SK-N-SH (cell line): Measurements from ENCODE around the gene CTAGE9. TPM values are rescaled to one million over a fixed set of nuclear protein-coding genes. Genes with fewer than 3 reads are reported as not detected.

Experiments used
- CTCF ChIA-PET: fragments of 300-600, 350-600 bp; formaldehyde crosslinking; extraction: SDS; loops from one replicate; lab custom pipeline; 2021; lab: Yijun Ruan, JAX
- POLR2A ChIA-PET: fragments of 350-600 bp; sonication (Branson Sonifier 250); formaldehyde crosslinking; extraction: SDS; loops from one replicate; lab custom pipeline; 2020; ENCODE audit warnings: antibody characterized with exemption, inconsistent platforms; lab: Yijun Ruan, JAX
- DNase-seq: peaks from one replicate; pipeline ENCODE4 v3.0.0; 2012
- H2AFZ ChIP-seq: fragments of 200-600 bp; sonication (generic); 2 replicates; pipeline ENCODE4 v1.8.1; 2016; ENCODE audit warnings: antibody characterized with exemption, mild to moderate bottlenecking, low read depth
- H3F3A ChIP-seq: fragments of 200-600 bp; sonication (generic); replicated peaks from 2 replicates; pipeline ENCODE3; 2016; ENCODE audit warnings: antibody characterized with exemption, mild to moderate bottlenecking; ENCODE audit not compliant: insufficient read depth
- H3K27ac ChIP-seq, 2 experiments: fragments of 200-500 bp in 1 of 2; fragments of 200-600 bp in 1 of 2; sonication (Bioruptor generic) in 1 of 2; sonication (generic), shearing (Covaris generic) in 1 of 2; 2 replicates each; pipeline versions ENCODE4 v1.5.1 to v1.6.1; 2014 to 2016; ENCODE audit warnings: low read depth in 2 of 2, inconsistent platforms in 1 of 2, low read length in 1 of 2, mild to moderate bottlenecking in 1 of 2, mixed read lengths in 1 of 2
- H3K27me3 ChIP-seq: fragments of 200-600 bp; sonication (generic), shearing (Covaris generic); 2 replicates; pipeline ENCODE4 v1.6.1; 2016; ENCODE audit warnings: mixed run types; ENCODE audit not compliant: insufficient read depth
- H3K36me3 ChIP-seq, 2 experiments: fragments of 200-500 bp in 1 of 2; fragments of 200-600 bp in 1 of 2; sonication (Bioruptor generic) in 1 of 2; sonication (generic) in 1 of 2; replicated peaks in 1 of 2; 2 replicates each; pipeline versions ENCODE3 to v1.5.1; 2014 to 2016; ENCODE audit warnings: low read length in 1 of 2, mild to moderate bottlenecking in 1 of 2; ENCODE audit not compliant: insufficient read depth in 2 of 2, control insufficient read depth in 1 of 2
- H3K4me1 ChIP-seq, 2 experiments: fragments of 200-500 bp in 1 of 2; fragments of 200-600 bp in 1 of 2; sonication (Bioruptor generic) in 1 of 2; sonication (generic), shearing (Covaris generic) in 1 of 2; 2 replicates each; pipeline versions ENCODE4 v1.5.1 to v1.6.1; 2014 to 2016; ENCODE audit warnings: low read depth in 1 of 2, low read length in 1 of 2, mixed run types in 1 of 2; ENCODE audit not compliant: insufficient read depth in 2 of 2, control insufficient read depth in 1 of 2
- H3K4me2 ChIP-seq: fragments of 200-600 bp; sonication (generic), shearing (Covaris generic); 2 replicates; pipeline ENCODE4 v1.6.1; 2017; ENCODE audit warnings: mixed run types
- H3K4me3 ChIP-seq, 2 experiments: fragments of 200-500 bp in 1 of 2; fragments of 200-600 bp in 1 of 2; sonication (Bioruptor generic) in 1 of 2; sonication (generic), shearing (Covaris generic) in 1 of 2; 2 replicates each; pipeline versions ENCODE4 v1.5.1 to v1.8.1; 2014 to 2016; ENCODE audit warnings: low read depth in 2 of 2, inconsistent platforms in 1 of 2, low read length in 1 of 2, mild to moderate bottlenecking in 1 of 2, mixed read lengths in 1 of 2, moderate library complexity in 1 of 2
- H3K79me2 ChIP-seq: fragments of 200-600 bp; sonication (generic); 2 replicates; pipeline ENCODE4 v1.8.1; 2017; ENCODE audit warnings: mild to moderate bottlenecking; ENCODE audit not compliant: insufficient read depth
- H3K9ac ChIP-seq: fragments of 200-600 bp; sonication (generic); 2 replicates; pipeline ENCODE4 v1.6.1; 2017; ENCODE audit warnings: mixed run types
- H3K9me2 ChIP-seq: fragments of 200-600 bp; sonication (generic); 2 replicates; pipeline ENCODE4 v1.6.1; 2017; ENCODE audit warnings: mixed run types
- H3K9me3 ChIP-seq: fragments of 200-600 bp; sonication (generic); 2 replicates; pipeline ENCODE4 v1.6.1; 2017; ENCODE audit warnings: mixed run types, mild to moderate bottlenecking, moderate library complexity
- H4K20me1 ChIP-seq: fragments of 200-600 bp; sonication (generic); 2 replicates; pipeline ENCODE4 v1.6.1; 2017; ENCODE audit warnings: mild to moderate bottlenecking, mixed run types; ENCODE audit not compliant: insufficient read depth
- ELF1 ChIP-seq: IDR thresholded peaks from 2 replicates; pipeline ENCODE4 v1.4.0; 2012
- EP300 ChIP-seq, 2 experiments: IDR thresholded peaks; 2 replicates each; pipeline versions ENCODE4 v1.4.0 to v1.6.1; 2012; ENCODE audit warnings: borderline replicate concordance in 1 of 2, low read depth in 1 of 2, low read length in 1 of 2
- EZH2phosphoT487 ChIP-seq: fragments of 200-600 bp; sonication (generic); IDR thresholded peaks from 2 replicates; pipeline ENCODE4 v1.6.1; 2017; ENCODE audit warnings: low read depth, mixed run types, mild to moderate bottlenecking, antibody characterized with exemption, moderate library complexity, borderline replicate concordance
- FOSL2 ChIP-seq: IDR thresholded peaks from 2 replicates; pipeline ENCODE4 v1.4.0; 2012; ENCODE audit warnings: low read depth, mild to moderate bottlenecking, moderate library complexity, borderline replicate concordance
- GATA2 ChIP-seq: sonication (generic); formaldehyde crosslinking; IDR thresholded peaks from 2 replicates; pipeline ENCODE4 v1.5.0; 2020; ENCODE audit warnings: mild to moderate bottlenecking, missing genetic modification reagents
- MXI1 ChIP-seq: IDR thresholded peaks from 2 replicates; pipeline ENCODE4 v1.6.1; 2012; ENCODE audit warnings: mild to moderate bottlenecking, low read depth, low read length, improper control_type of control experiment
- NRF1 ChIP-seq: IDR thresholded peaks from 2 replicates; pipeline ENCODE4 v1.6.1; 2012; ENCODE audit warnings: low read depth, mild to moderate bottlenecking, low read length
- RAD21 ChIP-seq: IDR thresholded peaks from 2 replicates; pipeline ENCODE4 v1.6.1; 2012; ENCODE audit warnings: mild to moderate bottlenecking, low read length
- RFX5 ChIP-seq: IDR thresholded peaks from 2 replicates; pipeline ENCODE4 v1.6.1; 2012; ENCODE audit warnings: mild to moderate bottlenecking, improper control_type of control experiment, low read length
- RXRA ChIP-seq: IDR thresholded peaks from 2 replicates; pipeline ENCODE4 v1.4.0; 2012; ENCODE audit warnings: low read depth, mild to moderate bottlenecking, borderline replicate concordance
- TAF1 ChIP-seq: IDR thresholded peaks from 2 replicates; pipeline ENCODE4 v1.6.1; 2012; ENCODE audit warnings: low read depth, mild to moderate bottlenecking, low read length, moderate library complexity, borderline replicate concordance
- YY1 ChIP-seq: IDR thresholded peaks from 2 replicates; pipeline ENCODE4 v1.4.0; 2012; ENCODE audit warnings: low read depth, mild to moderate bottlenecking
- WGBS: methylation state at CpG from one replicate; pipeline ENCODE4 v1.1.6; 2017; ENCODE audit warnings: low lambda C conversion rate; 5-methylcytosine and 5-hydroxymethylcytosine counted together
- polyA plus RNA-seq, 3 experiments: library from polyadenylated mRNA; depleted of rRNA; stranded (reverse); fragments of >200 nt; gene quantifications; 2 replicates each; pipeline ENCODE4 v1.2.3, GENCODE V29; 2012
- TF ChIP-seq, protein P1 (sequence below): IDR thresholded peaks from 2 replicates; pipeline ENCODE4 v1.4.0; 2012; ENCODE audit warnings: low read depth, borderline replicate concordance
- TF ChIP-seq, protein P2 (sequence below): fragments of 150-350 bp; IDR thresholded peaks from 2 replicates; pipeline ENCODE4 v1.6.1; 2016; ENCODE audit warnings: mild to moderate bottlenecking, low read depth, low read length
- TF ChIP-seq, protein P3 (sequence below): IDR thresholded peaks from 2 replicates; pipeline ENCODE4; 2012
- TF ChIP-seq, protein P4 (sequence below): IDR thresholded peaks from 2 replicates; pipeline ENCODE4 v1.4.0; 2012; ENCODE audit warnings: low read depth
- TF ChIP-seq, protein P5 (sequence below): IDR thresholded peaks from 2 replicates; pipeline ENCODE4 v1.4.0; 2012; ENCODE audit warnings: low read depth, borderline replicate concordance

The CTAGE9 gene
- polyA plus RNA-seq, 1 of the 3 experiments (the other 2 are of a cell fraction) = not detected

DNA sequence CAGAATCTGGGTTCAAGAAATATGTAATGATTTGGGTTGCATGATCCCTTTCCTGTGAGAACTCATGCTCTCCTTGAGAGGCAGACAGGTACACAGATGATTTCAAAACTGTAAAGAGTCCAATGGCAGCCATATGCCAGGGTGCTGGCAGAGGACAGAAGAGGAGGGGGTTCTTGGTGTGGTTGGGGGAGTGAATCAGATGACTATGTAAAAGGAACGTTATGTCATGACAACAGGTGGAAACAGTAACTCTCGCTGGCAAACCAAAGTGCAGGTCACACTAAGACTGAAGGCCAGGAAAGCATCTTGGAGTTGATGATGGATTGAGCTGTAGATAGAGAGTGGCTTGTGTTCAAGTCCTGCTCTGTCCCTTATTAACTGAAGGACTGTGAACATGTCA lies 29.9 kb downstream of the CTAGE9 start:
- no peak overlapping the region for H3K27ac ChIP-seq
- H2AFZ ChIP-seq = no peak overlapping the region
- peaks cover 6% of the 10 kb centered on the region; the same call in 1 of the 2 replicates for H3K27me3 ChIP-seq
- H4K20me1 ChIP-seq = no peaks in the 10 kb centered on the region
- H3K9me2 ChIP-seq = no peaks in the 10 kb centered on the region
- 7% methylated on average over 2 of the region's 2 CpGs for WGBS
- no peak for TF ChIP-seq RAD21
- TF ChIP-seq GATA2 (CRISPR knock-in tag) = no peak
- no peak for TF ChIP-seq RXRA
- TF ChIP-seq, protein P1, sequence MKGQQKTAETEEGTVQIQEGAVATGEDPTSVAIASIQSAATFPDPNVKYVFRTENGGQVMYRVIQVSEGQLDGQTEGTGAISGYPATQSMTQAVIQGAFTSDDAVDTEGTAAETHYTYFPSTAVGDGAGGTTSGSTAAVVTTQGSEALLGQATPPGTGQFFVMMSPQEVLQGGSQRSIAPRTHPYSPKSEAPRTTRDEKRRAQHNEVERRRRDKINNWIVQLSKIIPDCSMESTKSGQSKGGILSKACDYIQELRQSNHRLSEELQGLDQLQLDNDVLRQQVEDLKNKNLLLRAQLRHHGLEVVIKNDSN = no peak
- TF ChIP-seq, protein P2, sequence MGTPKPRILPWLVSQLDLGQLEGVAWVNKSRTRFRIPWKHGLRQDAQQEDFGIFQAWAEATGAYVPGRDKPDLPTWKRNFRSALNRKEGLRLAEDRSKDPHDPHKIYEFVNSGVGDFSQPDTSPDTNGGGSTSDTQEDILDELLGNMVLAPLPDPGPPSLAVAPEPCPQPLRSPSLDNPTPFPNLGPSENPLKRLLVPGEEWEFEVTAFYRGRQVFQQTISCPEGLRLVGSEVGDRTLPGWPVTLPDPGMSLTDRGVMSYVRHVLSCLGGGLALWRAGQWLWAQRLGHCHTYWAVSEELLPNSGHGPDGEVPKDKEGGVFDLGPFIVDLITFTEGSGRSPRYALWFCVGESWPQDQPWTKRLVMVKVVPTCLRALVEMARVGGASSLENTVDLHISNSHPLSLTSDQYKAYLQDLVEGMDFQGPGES = no peak
- no peak for TF ChIP-seq NRF1
- no peak for TF ChIP-seq RFX5
- TF ChIP-seq TAF1 = no peak
- H3F3A ChIP-seq = no peaks in the 10 kb centered on the region
- no peak overlapping the region for H3K9ac ChIP-seq
- no peaks in the 10 kb centered on the region for H3K36me3 ChIP-seq
- no peak overlapping the region for H3K4me3 ChIP-seq
- no peaks in the 10 kb centered on the region for H3K4me1 ChIP-seq
- no peaks in the 10 kb centered on the region for H3K9me3 ChIP-seq
- ChIA-PET CTCF (no interaction called here), POLR2A (no interaction called here)
- no peaks in the 10 kb centered on the region for H3K79me2 ChIP-seq
- DNase-seq = no peak
- H3K4me2 ChIP-seq = no peak overlapping the region

DNA sequence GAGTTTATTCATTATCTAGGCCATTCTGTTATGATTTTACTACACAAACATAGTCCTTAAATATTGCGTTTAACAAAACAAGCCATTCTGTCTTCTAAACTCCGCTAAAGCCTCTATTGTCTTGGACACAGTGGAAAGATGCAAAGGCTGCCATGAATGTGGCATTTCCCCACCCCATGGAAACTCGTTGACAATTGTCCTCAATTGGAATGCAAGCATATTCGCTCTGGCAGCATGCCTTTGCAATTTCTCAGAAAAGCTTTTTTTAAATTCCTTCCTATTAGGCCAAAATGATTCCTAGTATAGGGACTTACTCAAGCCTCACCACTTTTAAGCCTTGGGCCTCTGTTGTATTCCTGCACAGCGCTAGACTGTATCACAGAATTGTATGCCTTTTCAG lies 32.4 kb downstream of the CTAGE9 start:
- H3K4me3 ChIP-seq = no peak overlapping the region
- peaks cover 10% of the 10 kb centered on the region; the same call in 1 of the 2 replicates for H3K27me3 ChIP-seq
- H3K9me3 ChIP-seq = no peaks in the 10 kb centered on the region
- H3K4me1 ChIP-seq = no peaks in the 10 kb centered on the region
- no peaks in the 10 kb centered on the region for H3K9me2 ChIP-seq
- H4K20me1 ChIP-seq = no peaks in the 10 kb centered on the region
- TF ChIP-seq, protein P2 = no peak
- TF ChIP-seq ELF1 (no peak), RAD21 (no peak), MXI1 (no peak), EZH2phosphoT487 (no peak), EP300 (IDR thresholded peaks at IDR 0.05; ENCODE audit: borderline replicate concordance in 1 of 2, low read depth in 1 of 2, low read length in 1 of 2) (no peak), YY1 (no peak), FOSL2 (no peak)
- TF ChIP-seq, protein P3, sequence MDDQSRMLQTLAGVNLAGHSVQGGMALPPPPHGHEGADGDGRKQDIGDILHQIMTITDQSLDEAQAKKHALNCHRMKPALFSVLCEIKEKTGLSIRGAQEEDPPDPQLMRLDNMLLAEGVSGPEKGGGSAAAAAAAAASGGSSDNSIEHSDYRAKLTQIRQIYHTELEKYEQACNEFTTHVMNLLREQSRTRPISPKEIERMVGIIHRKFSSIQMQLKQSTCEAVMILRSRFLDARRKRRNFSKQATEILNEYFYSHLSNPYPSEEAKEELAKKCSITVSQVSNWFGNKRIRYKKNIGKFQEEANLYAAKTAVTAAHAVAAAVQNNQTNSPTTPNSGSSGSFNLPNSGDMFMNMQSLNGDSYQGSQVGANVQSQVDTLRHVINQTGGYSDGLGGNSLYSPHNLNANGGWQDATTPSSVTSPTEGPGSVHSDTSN = no peak
- TF ChIP-seq, protein P1 = no peak
- TF ChIP-seq, protein P4, sequence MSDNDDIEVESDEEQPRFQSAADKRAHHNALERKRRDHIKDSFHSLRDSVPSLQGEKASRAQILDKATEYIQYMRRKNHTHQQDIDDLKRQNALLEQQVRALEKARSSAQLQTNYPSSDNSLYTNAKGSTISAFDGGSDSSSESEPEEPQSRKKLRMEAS = no peak
- TF ChIP-seq, protein P5, sequence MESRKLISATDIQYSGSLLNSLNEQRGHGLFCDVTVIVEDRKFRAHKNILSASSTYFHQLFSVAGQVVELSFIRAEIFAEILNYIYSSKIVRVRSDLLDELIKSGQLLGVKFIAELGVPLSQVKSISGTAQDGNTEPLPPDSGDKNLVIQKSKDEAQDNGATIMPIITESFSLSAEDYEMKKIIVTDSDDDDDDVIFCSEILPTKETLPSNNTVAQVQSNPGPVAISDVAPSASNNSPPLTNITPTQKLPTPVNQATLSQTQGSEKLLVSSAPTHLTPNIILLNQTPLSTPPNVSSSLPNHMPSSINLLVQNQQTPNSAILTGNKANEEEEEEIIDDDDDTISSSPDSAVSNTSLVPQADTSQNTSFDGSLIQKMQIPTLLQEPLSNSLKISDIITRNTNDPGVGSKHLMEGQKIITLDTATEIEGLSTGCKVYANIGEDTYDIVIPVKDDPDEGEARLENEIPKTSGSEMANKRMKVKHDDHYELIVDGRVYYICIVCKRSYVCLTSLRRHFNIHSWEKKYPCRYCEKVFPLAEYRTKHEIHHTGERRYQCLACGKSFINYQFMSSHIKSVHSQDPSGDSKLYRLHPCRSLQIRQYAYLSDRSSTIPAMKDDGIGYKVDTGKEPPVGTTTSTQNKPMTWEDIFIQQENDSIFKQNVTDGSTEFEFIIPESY = no peak
- ChIA-PET POLR2A (no interaction called here), CTCF (no interaction called here)
- no peak overlapping the region for H3K4me2 ChIP-seq
- H2AFZ ChIP-seq = no peak overlapping the region
- H3K36me3 ChIP-seq = no peaks in the 10 kb centered on the region
- no peak overlapping the region for H3K27ac ChIP-seq
- no peak for DNase-seq
- no peaks in the 10 kb centered on the region for H3F3A ChIP-seq
- H3K9ac ChIP-seq = no peak overlapping the region
- WGBS = 18% methylated on average over 5 of the region's 5 CpGs
- no peaks in the 10 kb centered on the region for H3K79me2 ChIP-seq
